PC-3 (cell line): Measurements from ENCODE around the gene PSMC3IP. TPM values are rescaled to one million over a fixed set of nuclear protein-coding genes. Genes with fewer than 3 reads are reported as not detected.
A peak's percentile ranks its signal among the peaks of the same experiment; 100 is the strongest.
"Not testable (repeated sequence)": the region's sequence is repeated elsewhere in the genome, so short reads cannot be mapped to it uniquely, and the experiment has no call there.

Source experiments
- ATAC-seq: fragments of 200-7000 bp; cut with Tn5 transposase; 2 replicates; pipeline ENCODE4 v1.9.1; 2020; ENCODE audit warnings: mild to moderate bottlenecking, moderate library complexity
- BruUV-seq: library from RNA; stranded (reverse); fragments of 400-500 nt; replicated peaks from 2 replicates; lab custom pipeline; 2021; lab: Mats Ljungman, UMichigan
- CTCF ChIA-PET: fragments of 300-600 bp; sonication (Branson Sonifier 250); formaldehyde crosslinking; loops from one replicate; lab custom pipeline; 2022; ENCODE audit warnings: antibody characterized with exemption; lab: Charles Lee
- POLR2A ChIA-PET: fragments of 300-600 bp; sonication (Branson Sonifier 250); formaldehyde crosslinking; loops from one replicate; lab custom pipeline; 2022; ENCODE audit warnings: antibody characterized with exemption; ENCODE audit not compliant: unreplicated experiment; lab: Charles Lee
- DNase-seq: peaks from one replicate; pipeline ENCODE4 v3.0.0-alpha.2; 2015
- H2AFZ ChIP-seq: fragments of 300-600 bp; sonication (generic); 2 replicates; pipeline ENCODE4 v1.6.0; 2016; ENCODE audit warnings: antibody characterized with exemption, low read length
- H3F3A ChIP-seq: fragments of 300-600 bp; sonication (generic); one replicate; pipeline ENCODE4 v1.6.0; 2017; ENCODE audit warnings: antibody characterized with exemption, low read length, control low read depth, mild to moderate bottlenecking; ENCODE audit not compliant: unreplicated experiment
- H3K27ac ChIP-seq: fragments of 300-600 bp; sonication (generic); 2 replicates; pipeline ENCODE4 v1.5.1; 2016; ENCODE audit warnings: mild to moderate bottlenecking, low read length
- H3K27me3 ChIP-seq: fragments of 300-600 bp; sonication (generic); 2 replicates; pipeline ENCODE4 v1.6.1; 2016; ENCODE audit warnings: low read length, mixed read lengths
- H3K36me3 ChIP-seq: fragments of 300-600 bp; sonication (generic); 2 replicates; pipeline ENCODE4 v1.6.1; 2016; ENCODE audit warnings: low read depth, mixed run types, low read length, mixed read lengths
- H3K4me1 ChIP-seq: fragments of 300-600 bp; sonication (generic); 2 replicates; pipeline ENCODE4 v1.5.1; 2016; ENCODE audit warnings: low read length; ENCODE audit not compliant: insufficient read depth
- H3K4me2 ChIP-seq: fragments of 300-600 bp; sonication (generic); 2 replicates; pipeline ENCODE4 v1.6.0; 2016; ENCODE audit warnings: low read length
- H3K4me3 ChIP-seq: fragments of 300-600 bp; sonication (generic); 2 replicates; pipeline ENCODE4 v1.5.1; 2016; ENCODE audit warnings: mild to moderate bottlenecking, low read length, mixed read lengths
- H3K79me2 ChIP-seq: fragments of 300-600 bp; sonication (generic); 2 replicates; pipeline ENCODE4 v1.6.1; 2017; ENCODE audit warnings: low read length, mixed read lengths
- H3K9ac ChIP-seq: fragments of 300-600 bp; sonication (generic); 2 replicates; pipeline ENCODE4 v1.6.0; 2016; ENCODE audit warnings: mild to moderate bottlenecking, low read length
- H3K9me2 ChIP-seq: fragments of 300-600 bp; sonication (generic); replicated peaks from 2 replicates; pipeline ENCODE4 v1.6.1; 2016; ENCODE audit warnings: mixed run types, low read length, mixed read lengths
- H3K9me3 ChIP-seq: fragments of 300-600 bp; sonication (generic); 2 replicates; pipeline ENCODE4 v1.6.1; 2016; ENCODE audit warnings: low read length, mixed read lengths
- H4K20me1 ChIP-seq: fragments of 300-600 bp; sonication (generic); 2 replicates; pipeline ENCODE4 v1.6.1; 2016; ENCODE audit warnings: low read length, mixed read lengths
- CTCF ChIP-seq: fragments of 300-600 bp; sonication (generic); conservative IDR thresholded peaks from 2 replicates; pipeline ENCODE4 v1.5.1; 2017; ENCODE audit warnings: antibody characterized with exemption, low read depth, mild to moderate bottlenecking, low read length
- EZH2 ChIP-seq: fragments of 300-600 bp; sonication (generic); IDR thresholded peaks from one replicate; pipeline ENCODE4 v1.6.1; 2017; ENCODE audit warnings: antibody characterized with exemption, mild to moderate bottlenecking, low read length; ENCODE audit not compliant: unreplicated experiment
- EZH2phosphoT487 ChIP-seq: fragments of 300-600 bp; sonication (generic); IDR thresholded peaks from 2 replicates; pipeline ENCODE4 v1.6.1; 2018; ENCODE audit warnings: mild to moderate bottlenecking, antibody characterized with exemption, low read length, borderline replicate concordance
- intact Hi-C: fragments of 100-400 bp; cut with micrococcal nuclease; formaldehyde crosslinking; loops from 2 replicates; pipeline ENCODE4 v1.9.0; 2023
- total RNA-seq: library from RNA; depleted of rRNA; stranded (reverse); fragments of >200 nt; gene quantifications from 2 replicates; pipeline ENCODE4 v1.2.3, GENCODE V29; 2014

The PSMC3IP gene
- total RNA-seq, 1 experiment from 2014 or later = 20.3 TPM

GRCh38 chr17:42553866-42554249 lies 23.7 kb downstream of the PSMC3IP start:
- ATAC-seq (peak; percentile 52), DNase-seq (peak; percentile 32)
- H3K4me1 ChIP-seq = peaks cover 4% of the 10 kb centered on the region; the same call in 1 of the 2 replicates
- CTCF ChIA-PET = no interaction called here
- peak overlapping the region; percentile 97 for H3K4me2 ChIP-seq
- peak overlapping the region; percentile 91 for H2AFZ ChIP-seq
- H3K4me3 ChIP-seq = peak overlapping the region; percentile 89
- no TSS peak for BruUV-seq
- H3K27ac ChIP-seq = no peak overlapping the region
- H3K9me3 ChIP-seq = no peaks in the 10 kb centered on the region
- H3K79me2 ChIP-seq = peaks cover 24% of the 10 kb centered on the region
- H3K9me2 ChIP-seq = no peaks in the 10 kb centered on the region
- intact Hi-C loops = no loop called here
- no peaks in the 10 kb centered on the region for H4K20me1 ChIP-seq
- no peaks in the 10 kb centered on the region for H3K36me3 ChIP-seq
- H3K9ac ChIP-seq = peak overlapping the region; percentile 86
- no peaks in the 10 kb centered on the region for H3K27me3 ChIP-seq
- POLR2A ChIA-PET = no interaction called here
- no peaks in the 10 kb centered on the region for H3F3A ChIP-seq
- TF ChIP-seq CTCF (no peak), EZH2phosphoT487 (no peak), EZH2 (no peak)

GRCh38 chr17:42553161-42553818 lies 24.2 kb downstream of the PSMC3IP start:
- no peak for ATAC-seq
- Histone ChIP-seq H3K4me2 (peak overlapping the region; percentile 97), H3K79me2 (peaks cover 24% of the 10 kb centered on the region), H2AFZ (no peak overlapping the region; the same call in 1 of the 2 replicates), H3K4me1 (peaks cover 8% of the 10 kb centered on the region; the same call in 1 of the 2 replicates), H3K36me3 (no peaks in the 10 kb centered on the region), H3K4me3 (peak overlapping the region; percentile 89; the same call in 1 of the 2 replicates), H3K9ac (peak overlapping the region; percentile 86; the same call in 1 of the 2 replicates), H3F3A (no peaks in the 10 kb centered on the region), H3K27ac (no peak overlapping the region), H3K9me2 (no peaks in the 10 kb centered on the region), H4K20me1 (no peaks in the 10 kb centered on the region), H3K9me3 (no peaks in the 10 kb centered on the region), H3K27me3 (no peaks in the 10 kb centered on the region)
- TF ChIP-seq EZH2phosphoT487 (no peak), EZH2 (no peak), CTCF (no peak)
- ChIA-PET POLR2A (no interaction called here), CTCF (interaction anchor here (0.6 kb wide), 1 partner anchor 574 kb away, joined by 7 read pairs; no protein-coding TSS in a partner anchor)
- no peak for DNase-seq
- BruUV-seq = no TSS peak
- intact Hi-C loops = no loop called here

GRCh38 chr17:42552736-42553135 lies 24.8 kb downstream of the PSMC3IP start, which contains the start of gene HSD17B1:
HSD17B1 (plus strand) TSS chr17:42552923; CDS start chr17:42552934, 11 bp downstream.
- DNase-seq, H4K20me1 ChIP-seq, intact Hi-C loops, H3K9me3 ChIP-seq, H3F3A ChIP-seq, CTCF ChIA-PET, H3K9me2 ChIP-seq, H3K36me3 ChIP-seq, H3K27ac ChIP-seq, ATAC-seq, H3K27me3 ChIP-seq, H3K4me1 ChIP-seq, BruUV-seq, POLR2A ChIA-PET: not testable (repeated sequence)
- peaks cover 24% of the 10 kb centered on the region for H3K79me2 ChIP-seq
- peak within 1 kb of the TSS; percentile 89 for H3K4me3 ChIP-seq
- peak within 1 kb of the TSS; percentile 86; the same call in 1 of the 2 replicates for H3K9ac ChIP-seq
- peak within 1 kb of the TSS; percentile 91; the same call in 1 of the 2 replicates for H2AFZ ChIP-seq
- peak within 1 kb of the TSS; percentile 97 for H3K4me2 ChIP-seq
